Measurements from ENCODE around the gene SPOCK3. TPM values are rescaled to one million over a fixed set of nuclear protein-coding genes. Genes with fewer than 3 reads are reported as not detected.
"Not testable (repeated sequence)": the region's sequence is repeated elsewhere in the genome, so short reads cannot be mapped to it uniquely, and the experiment has no call there.

SPOCK3 gene
- total and polyA plus RNA-seq, 7 donors: 0.39 to 3.9 (median 1.4) TPM; not detected in 2

- 45 to 66% methylated on average over 2 of the region's 2 CpGs for WGBS, 2 donors
- Histone ChIP-seq H3K4me1 (no peaks in the 10 kb centered on the region), H3K4me3 (no peak overlapping the region), H3K27ac (no peak overlapping the region), H3K27me3 (no peaks in the 10 kb centered on the region), H3K36me3 (no peaks in the 10 kb centered on the region), H3K9me3 (peaks cover 0 to 3% (median 0%) of the 10 kb centered on the region in 4 donors)
- DNase-seq: no peak
- intact Hi-C loops (cut with DNase I): no loop called here
- TF ChIP-seq POLR2A (IDR thresholded peaks at IDR 0.05) (no peak), EP300 (IDR thresholded peaks at IDR 0.05) (no peak), POLR2AphosphoS5 (IDR thresholded peaks at IDR 0.05) (no peak)
- TF ChIP-seq, protein P1, sequence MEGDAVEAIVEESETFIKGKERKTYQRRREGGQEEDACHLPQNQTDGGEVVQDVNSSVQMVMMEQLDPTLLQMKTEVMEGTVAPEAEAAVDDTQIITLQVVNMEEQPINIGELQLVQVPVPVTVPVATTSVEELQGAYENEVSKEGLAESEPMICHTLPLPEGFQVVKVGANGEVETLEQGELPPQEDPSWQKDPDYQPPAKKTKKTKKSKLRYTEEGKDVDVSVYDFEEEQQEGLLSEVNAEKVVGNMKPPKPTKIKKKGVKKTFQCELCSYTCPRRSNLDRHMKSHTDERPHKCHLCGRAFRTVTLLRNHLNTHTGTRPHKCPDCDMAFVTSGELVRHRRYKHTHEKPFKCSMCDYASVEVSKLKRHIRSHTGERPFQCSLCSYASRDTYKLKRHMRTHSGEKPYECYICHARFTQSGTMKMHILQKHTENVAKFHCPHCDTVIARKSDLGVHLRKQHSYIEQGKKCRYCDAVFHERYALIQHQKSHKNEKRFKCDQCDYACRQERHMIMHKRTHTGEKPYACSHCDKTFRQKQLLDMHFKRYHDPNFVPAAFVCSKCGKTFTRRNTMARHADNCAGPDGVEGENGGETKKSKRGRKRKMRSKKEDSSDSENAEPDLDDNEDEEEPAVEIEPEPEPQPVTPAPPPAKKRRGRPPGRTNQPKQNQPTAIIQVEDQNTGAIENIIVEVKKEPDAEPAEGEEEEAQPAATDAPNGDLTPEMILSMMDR (IDR thresholded peaks at IDR 0.05): no peak
These were observed 262.2 kb downstream of the SPOCK3 start for GRCh38 chr4:166972071-166972470.

- H3K36me3 ChIP-seq; H3K4me3 ChIP-seq; H3K9me3 ChIP-seq; H3K27me3 ChIP-seq; DNase-seq; intact Hi-C loops (cut with DNase I); H3K27ac ChIP-seq; H3K4me1 ChIP-seq: not testable (repeated sequence)
- WGBS, 2 donors: 44 to 69% methylated on average over 1 of the region's 1 CpG
These were observed 266.1 kb downstream of the SPOCK3 start for GRCh38 chr4:166968219-166968618.

DNA sequence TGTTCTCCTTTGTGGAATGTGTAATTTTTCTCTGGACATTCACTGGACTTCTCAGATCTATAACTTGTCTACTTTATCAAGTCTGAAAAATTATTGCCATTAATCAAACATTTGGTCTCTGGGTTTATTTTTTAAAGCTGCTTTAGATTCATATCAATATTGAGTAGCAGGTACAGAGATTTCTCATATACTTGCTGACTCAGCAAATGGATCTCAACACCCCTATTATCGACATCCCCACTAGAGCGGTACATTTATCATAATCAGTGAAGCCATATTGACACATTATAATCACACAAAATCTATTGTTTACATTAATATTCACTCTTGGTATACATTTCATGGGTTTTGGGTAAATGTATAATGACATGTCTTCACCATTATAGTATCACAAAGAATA is 268.7 kb downstream of the SPOCK3 start:
- intact Hi-C loops (cut with DNase I): no loop called here
- H3K27me3 ChIP-seq: no peaks in the 10 kb centered on the region
- no peak for TF ChIP-seq POLR2AphosphoS5 (IDR thresholded peaks at IDR 0.05)
- TF ChIP-seq EP300 (IDR thresholded peaks at IDR 0.05): no peak
- no peak for TF ChIP-seq POLR2A (IDR thresholded peaks at IDR 0.05)
- TF ChIP-seq, protein P1 (IDR thresholded peaks at IDR 0.05): no peak
- no peak overlapping the region for H3K4me3 ChIP-seq
- peaks cover 0 to 3% (median 0%) of the 10 kb centered on the region in 4 donors for H3K9me3 ChIP-seq
- H3K4me1 ChIP-seq: no peaks in the 10 kb centered on the region
- WGBS, 2 donors: 95% methylated on average over 2 of the region's 2 CpGs
- H3K27ac ChIP-seq: no peak overlapping the region
- H3K36me3 ChIP-seq: no peaks in the 10 kb centered on the region
- DNase-seq: no peak

DNA sequence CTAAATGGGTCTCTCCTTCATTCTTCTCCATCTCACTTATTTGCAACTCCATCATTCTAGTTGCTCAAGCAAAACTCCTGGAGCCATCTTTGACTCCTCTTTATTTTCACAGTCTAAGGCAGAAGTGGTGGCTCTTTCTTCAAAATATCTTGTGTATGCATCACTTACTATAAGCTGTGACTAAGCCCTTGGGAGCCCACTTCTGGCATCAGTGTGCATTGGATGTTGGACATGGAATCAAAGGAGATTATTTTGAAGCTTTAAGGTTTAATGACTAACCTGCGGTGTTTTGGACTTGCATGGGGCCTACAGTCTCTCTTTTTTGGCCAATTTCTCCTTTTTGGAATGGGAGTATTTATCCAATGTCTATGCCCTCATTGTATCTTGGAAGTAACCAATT is 276.8 kb downstream of the SPOCK3 start:
- 81 to 88% methylated on average over 1 of the region's 1 CpG for WGBS, 2 donors
- Histone ChIP-seq H3K4me3 (no peak overlapping the region), H3K36me3 (no peaks in the 10 kb centered on the region), H3K27me3 (no peaks in the 10 kb centered on the region), H3K9me3 (no peaks in the 10 kb centered on the region), H3K27ac (no peak overlapping the region), H3K4me1 (no peaks in the 10 kb centered on the region)
- no peak for DNase-seq
- intact Hi-C loops (cut with DNase I): no loop called here
- TF ChIP-seq, protein P1 (IDR thresholded peaks at IDR 0.05): no peak
- no peak for TF ChIP-seq POLR2A (IDR thresholded peaks at IDR 0.05)
- TF ChIP-seq EP300 (IDR thresholded peaks at IDR 0.05): no peak
- TF ChIP-seq POLR2AphosphoS5 (IDR thresholded peaks at IDR 0.05): no peak

- Histone ChIP-seq H3K27me3 (no peaks in the 10 kb centered on the region), H3K4me1 (no peaks in the 10 kb centered on the region), H3K27ac (no peak overlapping the region), H3K4me3 (no peak overlapping the region), H3K9me3 (no peaks in the 10 kb centered on the region), H3K36me3 (no peaks in the 10 kb centered on the region)
- DNase-seq: no peak
- WGBS, 2 donors: 71 to 78% methylated on average over 2 of the region's 2 CpGs
- intact Hi-C loops (cut with DNase I): no loop called here
- no peak for TF ChIP-seq POLR2A (IDR thresholded peaks at IDR 0.05)
These were observed 277.8 kb downstream of the SPOCK3 start for GRCh38 chr4:166956484-166956883.

GRCh38 chr4:166941629-166942028 is 292.7 kb downstream of the SPOCK3 start:
- TF ChIP-seq POLR2AphosphoS5 (IDR thresholded peaks at IDR 0.05) (no peak), POLR2A (IDR thresholded peaks at IDR 0.05) (no peak), EP300 (IDR thresholded peaks at IDR 0.05) (no peak)
- TF ChIP-seq, protein P1 (IDR thresholded peaks at IDR 0.05): no peak
- no peaks in the 10 kb centered on the region for H3K36me3 ChIP-seq
- intact Hi-C loops (cut with DNase I): no loop called here
- no peak overlapping the region for H3K27ac ChIP-seq
- WGBS, 2 donors: 77 to 79% methylated on average over 6 of the region's 6 CpGs
- H3K9me3 ChIP-seq: no peaks in the 10 kb centered on the region
- no peaks in the 10 kb centered on the region for H3K4me1 ChIP-seq
- H3K27me3 ChIP-seq: no peaks in the 10 kb centered on the region
- DNase-seq: no peak
- no peak overlapping the region for H3K4me3 ChIP-seq

All from sigmoid colon (tissue), 7 donors.